A549 (cell line): ENCODE measurements around the gene AQP5. TPM values are rescaled to one million over a fixed set of nuclear protein-coding genes. Genes with fewer than 3 reads are reported as not detected.

Source experiments
- ATAC-seq, 2 experiments: fragments of 200-7000 bp in 1 of 2; fragments of >200 bp in 1 of 2; cut with Nextera tagmentation in 1 of 2; cut with Tn5 transposase in 1 of 2; 3 replicates each; pipeline versions ENCODE4 v1.8.0 to v1.9.1; 2018 to 2020; ENCODE audit warnings: mild to moderate bottlenecking in 1 of 2, moderate library complexity in 1 of 2
- CTCF ChIA-PET: fragments of 300-600 bp; sonication (Branson Sonifier 250); formaldehyde crosslinking; extraction: SDS; loops from one replicate; lab custom pipeline; 2021; ENCODE audit warnings: antibody characterized with exemption, inconsistent platforms; lab: Yijun Ruan, JAX
- POLR2A ChIA-PET: fragments of 350-600 bp; formaldehyde crosslinking; extraction: SDS; loops from one replicate; lab custom pipeline; 2021; ENCODE audit warnings: antibody characterized with exemption, inconsistent platforms; lab: Yijun Ruan, JAX
- DNase-seq, 2 experiments: peaks; one replicate each; pipeline versions ENCODE4 v3.0.0 to v3.0.0-alpha.2; 2011 to 2016; ENCODE audit warnings: low read depth in 1 of 2, low spot score in 1 of 2
- FAIRE-seq: peaks from 2 replicates; lab custom pipeline; 2011; peaks lifted over from hg19 to GRCh38; lab: Jason Lieb, UNC
- H3K27ac ChIP-seq, 2 experiments: fragments of >200 bp; sonication (Bioruptor Twin); formaldehyde crosslinking; 3 replicates each; pipeline ENCODE4 v1.5.1; 2016 to 2017
- H3K4me1 ChIP-seq: fragments of >200 bp; sonication (Bioruptor Twin); formaldehyde crosslinking; 3 replicates; pipeline ENCODE4 v1.6.1; 2016
- H3K4me2 ChIP-seq: fragments of >200 bp; sonication (Bioruptor Twin); formaldehyde crosslinking; 3 replicates; pipeline ENCODE4 v1.6.1; 2016
- H3K4me3 ChIP-seq: fragments of >200 bp; sonication (Bioruptor Twin); formaldehyde crosslinking; 3 replicates; pipeline ENCODE4 v1.5.1; 2016
- H3K9me3 ChIP-seq: fragments of >200 bp; sonication (Bioruptor Twin); formaldehyde crosslinking; 3 replicates; pipeline ENCODE4 v1.6.1; 2016
- BCL3 ChIP-seq: fragments of >200 bp; sonication (Bioruptor Twin); formaldehyde crosslinking; IDR thresholded peaks from 3 replicates; pipeline ENCODE4 v1.6.1; 2016
- CBX2 ChIP-seq: fragments of 200-600 bp; sonication (generic); IDR thresholded peaks from 2 replicates; pipeline ENCODE4 v1.6.1; 2016; ENCODE audit warnings: low read depth, mild to moderate bottlenecking, borderline replicate concordance
- FOXS1 ChIP-seq: fragments of 250-450 bp; sonication (Bioruptor Pico); IDR thresholded peaks from 2 replicates; pipeline ENCODE4 v1.5.0; 2020; ENCODE audit warnings: mild to moderate bottlenecking, moderate library complexity
- GATA3 ChIP-seq: IDR thresholded peaks from 2 replicates; pipeline ENCODE4 v1.6.1; 2012; ENCODE audit warnings: borderline replicate concordance
- HDAC2 ChIP-seq: fragments of 200-600 bp; sonication (generic); IDR thresholded peaks from 2 replicates; pipeline ENCODE4 v1.6.1; 2016
- HES2 ChIP-seq: fragments of >200 bp; sonication (Bioruptor Twin); formaldehyde crosslinking; IDR thresholded peaks from 2 replicates; pipeline ENCODE4 v1.6.1; 2016
- HMGXB4 ChIP-seq: fragments of 250-450 bp; sonication (Bioruptor Pico); IDR thresholded peaks from 2 replicates; pipeline ENCODE4 v1.5.0; 2021; ENCODE audit warnings: mild to moderate bottlenecking, moderate library complexity, borderline replicate concordance
- JUNB ChIP-seq: fragments of >200 bp; sonication (Bioruptor Twin); formaldehyde crosslinking; IDR thresholded peaks from 2 replicates; pipeline ENCODE4 v1.6.1; 2016
- KDM5A ChIP-seq: fragments of 200-600 bp; sonication (generic); IDR thresholded peaks from 2 replicates; pipeline ENCODE4 v1.6.1; 2016; ENCODE audit warnings: antibody characterized with exemption, mild to moderate bottlenecking
- MAFK ChIP-seq: fragments of 450-650 bp; IDR thresholded peaks from 2 replicates; pipeline ENCODE4 v1.6.1; 2014; ENCODE audit not compliant: partially characterized antibody
- POLR2A ChIP-seq: IDR thresholded peaks from 2 replicates; pipeline ENCODE4 v1.6.1; 2012; ENCODE audit warnings: mild to moderate bottlenecking, low read length
- POLR2AphosphoS2 ChIP-seq: conservative IDR thresholded peaks from 2 replicates; pipeline ENCODE4 v1.6.1; 2012; ENCODE audit warnings: low read length, improper control_type of control experiment, inconsistent platforms
- RARB ChIP-seq: fragments of 250-450 bp; sonication (Bioruptor Pico); IDR thresholded peaks from 2 replicates; pipeline ENCODE4 v1.8.0; 2021; ENCODE audit warnings: mild to moderate bottlenecking, moderate library complexity
- REST ChIP-seq: fragments of 200-600 bp; sonication (generic); IDR thresholded peaks from 2 replicates; pipeline ENCODE4 v1.6.1; 2016; ENCODE audit warnings: antibody characterized with exemption, mild to moderate bottlenecking, moderate library complexity
- SREBF2 ChIP-seq: fragments of 450-650 bp; IDR thresholded peaks from 2 replicates; pipeline ENCODE4 v1.6.1; 2014; ENCODE audit warnings: mild to moderate bottlenecking, moderate library complexity
- ZFP36 ChIP-seq: fragments of 450-650 bp; IDR thresholded peaks from 2 replicates; pipeline ENCODE4 v1.6.1; 2014; ENCODE audit warnings: borderline replicate concordance; ENCODE audit not compliant: partially characterized antibody
- ZSCAN20 ChIP-seq: fragments of 250-450 bp; sonication (Bioruptor Pico); IDR thresholded peaks from 2 replicates; pipeline ENCODE4 v1.8.0; 2022; ENCODE audit warnings: mild to moderate bottlenecking, moderate library complexity
- polyA plus RNA-seq, 4 experiments: library from polyadenylated mRNA; depleted of rRNA in 3 of 4; stranded (reverse); fragments of >200 nt; fragmentation: RNase III in 1 of 4; extraction: RNeasy Plus Mini Kit Qiagen cat#74134 plus additional on column Dnase treatment in 1 of 4; gene quantifications; 2 replicates in 3 of 4; 3 replicates in 1 of 4; pipeline ENCODE4 v1.2.3, GENCODE V29; 2011 to 2017
- TF ChIP-seq, protein P1 (sequence below): fragments of 450-650 bp; IDR thresholded peaks from 2 replicates; pipeline ENCODE4 v1.6.1; 2014; ENCODE audit warnings: antibody characterized with exemption
- TF ChIP-seq, protein P2 (sequence below): IDR thresholded peaks from 2 replicates; pipeline ENCODE4 v1.6.1; 2012
- TF ChIP-seq, protein P3 (sequence below): fragments of 150-350 bp; IDR thresholded peaks from 2 replicates; pipeline ENCODE4 v1.6.1; 2014; ENCODE audit warnings: low read depth, mild to moderate bottlenecking, low read length

The AQP5 gene
- polyA plus RNA-seq, 2 of the 4 experiments (the other 2 are of a cell fraction), result not detected

- TF ChIP-seq, protein P1, sequence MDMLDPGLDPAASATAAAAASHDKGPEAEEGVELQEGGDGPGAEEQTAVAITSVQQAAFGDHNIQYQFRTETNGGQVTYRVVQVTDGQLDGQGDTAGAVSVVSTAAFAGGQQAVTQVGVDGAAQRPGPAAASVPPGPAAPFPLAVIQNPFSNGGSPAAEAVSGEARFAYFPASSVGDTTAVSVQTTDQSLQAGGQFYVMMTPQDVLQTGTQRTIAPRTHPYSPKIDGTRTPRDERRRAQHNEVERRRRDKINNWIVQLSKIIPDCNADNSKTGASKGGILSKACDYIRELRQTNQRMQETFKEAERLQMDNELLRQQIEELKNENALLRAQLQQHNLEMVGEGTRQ, result no peak
- TF ChIP-seq BCL3 (no peak), GATA3 (no peak)
- TF ChIP-seq, all 56 proteins: peak for 0
Observed at GRCh38 chr12:49937639-49938300, 23.9 kb upstream of the AQP5 start (continued).

GRCh38 chr12:49939307-49939706 lies 22.4 kb upstream of the AQP5 start:
- DNase-seq (no peak), ATAC-seq (no peak), FAIRE-seq (no peak)
- ChIA-PET POLR2A (no interaction called here), CTCF (interaction anchor here (1.0 to 5.4 kb wide), 4 partner anchors 20 to 72 kb away, joined by 3 to 33 read pairs (median 6); no protein-coding TSS in a partner anchor)
- H3K27ac ChIP-seq, result no peak overlapping the region
- no peaks in the 10 kb centered on the region for H3K9me3 ChIP-seq
- no peak overlapping the region for H3K4me2 ChIP-seq
- no peaks in the 10 kb centered on the region for H3K4me1 ChIP-seq
- H3K4me3 ChIP-seq, result no peak overlapping the region
- TF ChIP-seq, protein P2, sequence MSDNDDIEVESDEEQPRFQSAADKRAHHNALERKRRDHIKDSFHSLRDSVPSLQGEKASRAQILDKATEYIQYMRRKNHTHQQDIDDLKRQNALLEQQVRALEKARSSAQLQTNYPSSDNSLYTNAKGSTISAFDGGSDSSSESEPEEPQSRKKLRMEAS, result no peak
- TF ChIP-seq ZSCAN20 (CRISPR knock-in tag), result no peak
- no peak for TF ChIP-seq HES2
- no peak for TF ChIP-seq FOXS1 (CRISPR knock-in tag)
- no peak for TF ChIP-seq POLR2A
- TF ChIP-seq, protein P3, sequence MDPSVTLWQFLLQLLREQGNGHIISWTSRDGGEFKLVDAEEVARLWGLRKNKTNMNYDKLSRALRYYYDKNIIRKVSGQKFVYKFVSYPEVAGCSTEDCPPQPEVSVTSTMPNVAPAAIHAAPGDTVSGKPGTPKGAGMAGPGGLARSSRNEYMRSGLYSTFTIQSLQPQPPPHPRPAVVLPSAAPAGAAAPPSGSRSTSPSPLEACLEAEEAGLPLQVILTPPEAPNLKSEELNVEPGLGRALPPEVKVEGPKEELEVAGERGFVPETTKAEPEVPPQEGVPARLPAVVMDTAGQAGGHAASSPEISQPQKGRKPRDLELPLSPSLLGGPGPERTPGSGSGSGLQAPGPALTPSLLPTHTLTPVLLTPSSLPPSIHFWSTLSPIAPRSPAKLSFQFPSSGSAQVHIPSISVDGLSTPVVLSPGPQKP, result no peak
- no peak for TF ChIP-seq RARB (CRISPR knock-in tag)
- no peak for TF ChIP-seq KDM5A
- TF ChIP-seq ZFP36, result no peak
- TF ChIP-seq CBX2, result no peak
- TF ChIP-seq, protein P1, result no peak
- TF ChIP-seq BCL3, result no peak
- TF ChIP-seq HDAC2, result no peak
- TF ChIP-seq POLR2AphosphoS2, result no peak
- TF ChIP-seq HMGXB4 (CRISPR knock-in tag), result no peak
- no peak for TF ChIP-seq REST
- no peak for TF ChIP-seq SREBF2
- TF ChIP-seq MAFK, result no peak
- TF ChIP-seq JUNB, result no peak
